Activated CD4-positive, alpha-beta T cell treated with anti-CD3 and anti-CD28 coated beads, Interleukin-2, Interleukin-4, amounts not matched to agents 100 ng/mL and 50 ng/mL, durations not matched to agents 16 hours and 8 hours (primary cell): Measurements from ENCODE around the gene ZNF512B.
A peak's percentile ranks its signal among the peaks of the same experiment; 100 is the strongest.
"Not testable (repeated sequence)": the region's sequence is repeated elsewhere in the genome, so short reads cannot be mapped to it uniquely, and the experiment has no call there.

ENCODE experiments used
- DNase-seq: peaks from one replicate; pipeline ENCODE4 v3.0.0-alpha.2; 2020; ENCODE audit warnings: low spot score

Gene ZNF512B

GRCh38 chr20:63962426-63963347 lies 7.0 kb downstream of the ZNF512B start:
- no peak for DNase-seq

- DNase-seq: no peak
Observed at GRCh38 chr20:63961664-63962425, 7.9 kb downstream of the ZNF512B start.

- DNase-seq: not testable (repeated sequence)
Observed at GRCh38 chr20:63960654-63961621, 8.8 kb downstream of the ZNF512B start.

DNA sequence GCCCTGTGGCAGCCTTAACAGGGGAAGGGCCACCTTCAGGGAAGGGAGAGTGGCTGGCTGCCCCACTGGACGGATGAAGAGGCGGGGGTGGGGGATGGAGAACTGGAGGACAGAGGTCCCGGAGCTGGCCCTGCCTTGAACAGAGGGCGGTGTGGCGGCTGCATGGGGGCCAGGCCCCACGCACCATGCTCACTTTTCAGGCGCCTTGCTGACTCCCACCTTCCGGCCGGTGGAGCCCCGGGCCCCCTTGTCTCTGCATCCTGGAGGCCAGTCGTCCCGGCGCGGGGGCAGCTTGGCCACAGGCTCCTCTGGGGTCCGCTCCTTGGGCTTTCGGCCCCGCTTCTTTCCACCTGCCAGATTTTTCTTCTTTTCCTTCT lies 10.0 kb downstream of the ZNF512B start:
- DNase-seq: no peak

DNA sequence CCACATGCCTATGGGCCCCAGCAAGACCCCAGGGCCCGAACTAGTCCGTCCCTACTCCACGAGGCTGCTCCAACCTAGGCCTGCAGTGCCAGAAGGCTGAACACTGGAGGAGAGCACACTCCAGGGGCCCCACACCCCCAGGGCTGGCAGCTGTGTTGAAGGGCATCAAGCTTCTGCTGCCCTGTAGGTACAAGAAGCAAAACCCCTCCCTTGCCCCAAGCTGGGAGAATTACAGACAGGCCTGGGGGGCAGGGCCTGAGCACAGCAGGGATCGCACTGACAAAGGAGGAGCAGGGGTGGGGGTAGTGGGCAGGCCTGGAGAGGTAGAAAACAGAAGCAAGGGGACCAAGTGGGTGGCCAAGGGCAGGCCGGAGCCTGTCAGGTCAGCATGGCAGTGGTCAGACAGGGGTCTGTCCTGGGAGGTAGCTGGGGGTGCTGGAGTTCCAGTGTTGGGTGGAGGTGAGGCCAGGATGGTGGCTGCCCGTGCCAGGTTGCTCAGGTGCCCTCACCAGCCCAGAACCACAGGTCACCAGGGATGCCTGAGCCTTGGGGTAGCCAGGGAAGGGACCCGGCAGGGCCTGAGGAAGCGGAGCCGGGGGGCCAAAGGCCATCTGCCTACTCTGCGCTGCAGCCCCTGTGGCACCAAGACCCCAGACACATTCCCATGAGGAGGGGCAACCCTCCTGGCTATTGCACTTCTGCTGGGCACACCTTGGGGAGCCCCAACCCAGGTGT lies 10.6 kb downstream of the ZNF512B start:
- no peak for DNase-seq

DNA sequence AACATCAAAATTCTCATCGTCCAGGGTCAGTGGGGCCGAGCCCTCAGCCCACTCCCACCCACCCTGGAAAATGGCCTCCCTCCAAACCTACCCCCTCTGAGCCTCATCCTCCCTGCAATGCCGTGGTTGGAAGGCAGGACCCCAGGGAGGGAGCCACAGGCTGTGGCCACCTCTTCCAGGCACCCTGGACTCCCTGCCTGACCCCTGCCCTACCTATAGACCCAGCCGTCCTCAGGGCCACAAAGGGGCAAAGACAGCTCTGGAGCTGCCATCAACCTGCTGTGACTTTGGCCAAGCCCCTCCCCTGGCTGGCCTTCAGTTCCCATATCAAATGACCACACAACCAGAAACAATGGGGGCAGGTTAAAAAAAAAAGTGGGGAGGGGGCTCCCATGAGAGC lies 11.3 kb downstream of the ZNF512B start:
- DNase-seq: no peak

DNA sequence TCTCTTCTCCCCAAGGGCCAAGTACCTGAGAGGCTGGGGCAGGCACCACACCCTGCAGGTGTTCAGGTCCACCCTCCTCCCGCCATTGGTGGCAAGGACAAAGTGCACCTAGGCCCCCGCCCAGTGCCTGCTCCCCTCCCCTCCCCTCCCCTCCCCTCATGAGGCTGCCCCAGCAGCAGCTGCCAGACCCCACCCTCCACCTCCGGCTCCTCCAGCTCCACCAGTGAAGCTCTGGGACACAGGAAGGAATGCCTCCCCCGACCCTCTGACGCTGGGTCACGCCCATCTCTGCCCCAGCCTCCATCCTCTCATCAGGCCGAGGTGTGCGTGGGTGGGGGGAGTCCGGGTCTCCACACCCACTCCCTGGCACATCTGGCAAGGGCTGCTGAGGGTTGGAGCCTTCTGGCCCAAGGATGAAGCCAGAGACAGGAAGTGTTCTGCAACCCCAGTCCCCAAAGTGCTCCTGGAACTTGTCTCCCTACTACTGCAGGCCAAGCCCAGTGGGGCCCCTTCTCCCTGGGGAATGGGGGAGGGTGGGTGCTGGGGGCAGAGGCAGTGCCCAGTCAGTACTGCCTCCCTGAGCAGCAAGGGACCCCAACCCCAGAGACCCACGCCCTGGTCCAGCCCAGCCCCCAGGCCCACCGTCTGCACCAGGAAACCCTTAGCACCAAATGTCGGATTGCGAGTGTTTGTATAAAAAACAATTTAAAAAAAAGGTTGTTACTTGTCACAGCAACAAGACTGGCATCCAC lies 11.9 kb downstream of the ZNF512B start:
- no peak for DNase-seq

DNA sequence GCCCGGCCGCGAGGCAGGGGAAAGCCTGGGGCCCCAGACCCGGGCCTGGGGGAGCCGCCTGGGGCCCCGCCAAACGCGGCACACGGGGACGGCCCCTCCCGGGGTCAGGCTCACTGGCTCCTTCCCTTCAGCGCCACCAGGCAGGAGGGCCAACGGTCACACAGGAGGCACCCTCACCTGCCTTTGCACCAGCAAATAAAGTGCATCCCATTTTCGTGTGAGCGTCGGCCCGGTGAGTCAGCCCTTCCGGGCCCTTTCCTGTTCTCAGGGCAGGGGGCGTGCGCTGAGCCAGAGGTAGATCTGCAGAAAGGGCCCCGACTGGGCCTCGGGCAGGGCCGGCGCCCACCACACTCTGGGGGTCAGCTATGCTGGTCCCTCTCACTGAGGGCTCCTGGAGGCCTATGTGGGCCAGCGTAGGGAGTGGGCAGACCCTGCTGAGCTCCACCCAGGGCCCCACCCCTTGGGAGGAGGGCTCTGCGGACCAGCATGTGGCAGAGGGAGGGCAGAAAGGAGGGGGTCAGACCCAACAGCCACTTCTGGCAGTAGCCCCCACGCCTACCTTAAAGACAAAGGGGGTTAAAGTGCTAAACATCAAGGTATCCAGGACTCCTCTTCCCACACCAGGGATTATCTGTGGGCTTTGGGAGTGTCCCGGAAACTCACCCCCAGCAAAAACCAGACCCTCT lies 12.6 kb downstream of the ZNF512B start:
- DNase-seq: peak; percentile 73

- no peak for DNase-seq
Observed at GRCh38 chr20:63956664-63957003, 13.1 kb downstream of the ZNF512B start.

DNA sequence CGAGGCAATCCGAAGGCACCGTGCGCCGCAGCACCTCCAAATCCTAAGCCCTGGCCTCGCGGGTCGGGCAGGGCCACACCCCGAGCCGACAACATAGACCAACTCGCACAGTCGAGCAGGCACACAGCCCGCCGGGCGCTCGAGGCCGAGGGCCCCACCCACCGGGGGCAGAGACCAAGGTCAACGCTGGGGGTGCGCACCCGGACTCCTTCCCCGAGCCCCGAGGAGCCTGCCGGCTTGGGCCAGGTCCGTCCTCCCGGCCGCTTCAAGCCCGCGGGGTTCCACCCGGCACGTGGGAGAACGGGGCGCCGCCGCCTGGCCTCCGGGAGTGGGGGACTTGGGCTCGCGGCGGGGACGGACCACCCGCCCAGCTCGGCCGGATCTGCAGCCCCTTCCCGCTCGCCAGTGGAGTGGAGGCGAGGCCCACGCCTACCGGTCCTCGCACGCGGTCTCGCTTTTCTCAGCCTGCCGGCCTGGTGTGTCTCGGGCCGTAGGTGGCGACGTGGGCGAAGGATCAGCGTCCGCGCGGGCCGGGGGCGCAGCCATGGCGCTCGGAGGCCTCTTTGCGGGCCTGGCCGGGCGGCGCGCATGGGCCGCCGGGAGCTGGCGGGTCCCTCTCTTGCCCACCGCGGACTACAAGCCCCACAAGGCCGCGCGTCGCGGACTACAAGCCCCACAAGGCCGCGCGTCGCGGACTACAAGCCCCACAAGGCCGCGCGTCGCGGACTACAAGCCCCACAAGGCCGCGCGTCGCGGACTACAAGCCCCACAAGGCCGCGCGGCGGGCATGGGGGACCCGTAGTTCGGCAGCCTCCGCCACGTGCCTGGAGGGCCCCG lies 13.7 kb downstream of the ZNF512B start, which contains the start of gene UCKL1:
TSS of gene UCKL1 (minus strand) at position 590 of the 837 bp plus-strand sequence. CDS start at position 546, 44 bp downstream.
- DNase-seq: peak; percentile 91

- peak; percentile 34 for DNase-seq
Observed at GRCh38 chr20:63955281-63955826, 14.4 kb downstream of the ZNF512B start.

- no peak for DNase-seq
Observed at GRCh38 chr20:63953764-63954429, 15.8 kb downstream of the ZNF512B start.

DNA sequence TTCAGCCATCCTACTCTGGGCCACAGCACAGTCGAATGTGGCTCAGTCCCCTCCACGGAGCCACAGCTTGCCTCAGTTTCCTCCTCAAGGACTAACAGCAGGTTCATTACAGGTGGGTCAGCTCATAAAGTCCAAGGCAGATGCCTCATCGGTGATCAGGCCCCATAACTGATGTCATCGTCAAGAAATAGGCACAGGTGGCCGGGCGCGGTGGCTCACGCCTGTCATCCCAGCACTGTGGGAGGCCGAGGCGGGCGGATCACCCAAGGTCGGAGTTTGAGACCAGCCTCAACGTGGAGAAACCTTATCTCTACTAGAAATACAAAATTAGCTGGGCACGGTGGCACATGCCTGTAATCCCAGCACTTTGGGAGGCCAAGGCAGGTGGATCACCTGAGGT lies 17.0 kb downstream of the ZNF512B start:
- DNase-seq: no peak

- DNase-seq: no peak
Observed at GRCh38 chr20:63952210-63952535, 17.6 kb downstream of the ZNF512B start.

DNA sequence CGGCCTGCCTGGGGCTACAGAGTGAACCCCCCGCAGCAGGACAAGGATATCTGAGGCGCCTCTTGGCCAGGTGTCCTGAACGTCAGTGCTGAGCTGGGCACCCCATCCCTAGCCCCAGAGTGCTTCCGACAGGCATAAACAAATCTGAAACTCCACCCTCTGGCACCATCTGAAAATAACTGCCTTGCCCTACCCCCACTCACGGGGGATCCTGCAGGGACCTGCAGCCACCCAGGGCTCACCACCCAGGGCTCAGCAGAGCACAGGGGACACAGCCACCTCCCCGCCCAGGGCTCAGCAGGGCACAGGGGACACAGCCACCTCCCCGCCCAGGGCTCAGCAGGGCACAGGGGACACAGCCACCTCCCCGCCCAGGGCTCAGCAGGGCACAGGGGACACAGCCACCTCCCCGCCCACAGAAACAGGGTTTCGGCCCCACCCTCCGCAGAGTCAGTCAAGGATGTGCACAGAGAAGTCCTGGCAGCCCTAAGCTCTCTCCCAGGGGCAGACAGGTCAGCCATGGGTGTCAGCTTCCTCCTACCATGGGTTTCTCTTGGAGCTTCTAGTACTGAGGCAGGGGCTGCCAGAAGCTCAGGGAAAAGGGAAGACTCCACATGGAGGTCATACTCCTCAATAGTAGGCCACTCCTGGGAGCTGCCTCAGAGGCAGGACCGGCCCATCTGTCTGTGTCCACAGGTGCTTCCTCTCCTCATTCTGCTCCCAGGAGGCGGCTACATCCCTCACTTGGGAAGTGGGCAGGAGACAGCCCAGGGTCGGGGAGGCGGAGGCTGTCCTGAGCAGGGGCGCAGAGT lies 18.1 kb downstream of the ZNF512B start:
- no peak for DNase-seq

DNA sequence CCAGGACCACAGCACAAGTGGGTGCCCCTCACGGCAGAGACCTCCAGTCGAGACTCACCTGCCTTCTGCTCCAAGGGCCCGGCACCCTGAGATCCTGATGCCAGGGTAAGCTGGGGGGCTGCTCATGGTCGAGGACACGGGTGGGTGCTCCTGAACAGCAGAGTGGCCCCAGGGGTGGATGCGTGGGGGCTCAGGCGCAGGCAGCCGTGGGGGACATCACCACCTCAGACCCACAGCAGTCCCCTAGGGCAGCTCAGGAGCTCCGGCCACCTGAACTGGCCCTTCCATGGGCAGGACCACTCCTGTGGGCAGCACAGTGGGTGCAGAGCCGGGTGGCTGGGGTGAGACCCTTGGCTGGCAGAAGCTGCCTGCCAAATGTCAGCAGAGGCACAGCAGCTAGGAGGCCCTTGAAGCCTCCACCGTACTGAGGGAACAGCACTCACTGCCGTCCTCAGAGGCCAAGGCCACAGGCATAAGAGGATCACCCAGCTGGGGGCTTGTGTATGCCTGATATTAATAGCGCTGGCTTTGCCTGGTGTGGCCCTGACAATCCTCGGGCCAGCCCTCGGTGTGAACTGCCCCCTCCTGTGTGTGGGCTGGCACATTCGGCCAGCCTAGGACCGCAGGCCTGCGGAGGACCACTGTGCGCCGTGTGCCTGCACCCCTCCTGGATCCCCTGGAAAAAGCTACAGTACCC lies 18.9 kb downstream of the ZNF512B start:
- DNase-seq: no peak
